HG03378 (cell line): ENCODE measurements around the gene CTSH.
A peak's percentile ranks its signal among the peaks of the same experiment; 100 is the strongest.
"Not testable (repeated sequence)": the region's sequence is repeated elsewhere in the genome, so short reads cannot be mapped to it uniquely, and the experiment has no call there.

Source experiments
- ATAC-seq: cut with Tn5 transposase; IDR thresholded peaks from one replicate; pipeline ENCODE4 v1.9.1; 2021; ENCODE audit warnings: mild to moderate bottlenecking, moderate library complexity; ENCODE audit not compliant: unreplicated experiment

The CTSH gene

DNA sequence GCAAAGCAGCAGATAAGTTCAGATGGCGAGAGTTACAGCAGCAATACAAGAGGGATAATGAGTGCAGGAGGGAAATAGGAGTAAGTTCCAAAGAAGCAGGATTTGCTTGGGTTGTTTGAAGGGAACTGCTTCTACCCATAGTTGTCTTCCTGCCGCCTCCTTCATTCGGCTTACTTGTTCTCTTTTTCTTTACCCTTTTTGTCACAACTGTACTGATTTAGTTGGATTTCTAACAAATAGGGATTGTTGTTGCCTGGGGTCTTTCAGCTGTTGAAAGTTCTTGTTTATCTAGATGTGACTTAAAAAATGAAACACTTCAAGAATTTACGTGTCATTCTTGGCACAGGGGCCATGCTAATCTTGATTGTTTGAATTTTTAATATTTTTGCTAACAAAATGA is 46.3 kb downstream of the CTSH start:
- ATAC-seq, result no peak

DNA sequence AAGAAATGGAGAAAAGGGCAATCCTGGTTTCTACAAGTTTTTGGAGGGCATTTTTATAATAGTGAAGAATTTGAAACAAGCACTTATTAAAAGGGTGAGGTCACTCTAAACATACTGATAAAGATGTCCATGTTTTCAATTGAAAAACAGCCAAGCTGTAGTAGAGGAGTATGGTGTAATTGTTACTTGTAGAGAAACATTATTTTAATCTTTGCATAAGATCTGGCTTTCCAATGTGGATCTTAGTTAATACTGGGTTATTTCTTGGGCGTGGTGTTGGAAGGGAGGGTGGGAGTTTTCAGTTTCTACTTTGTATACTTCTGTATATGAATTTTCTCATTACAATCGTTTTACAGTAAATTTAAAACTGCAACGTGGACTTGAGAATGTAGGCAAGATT is 49.4 kb downstream of the CTSH start:
- no peak for ATAC-seq

DNA sequence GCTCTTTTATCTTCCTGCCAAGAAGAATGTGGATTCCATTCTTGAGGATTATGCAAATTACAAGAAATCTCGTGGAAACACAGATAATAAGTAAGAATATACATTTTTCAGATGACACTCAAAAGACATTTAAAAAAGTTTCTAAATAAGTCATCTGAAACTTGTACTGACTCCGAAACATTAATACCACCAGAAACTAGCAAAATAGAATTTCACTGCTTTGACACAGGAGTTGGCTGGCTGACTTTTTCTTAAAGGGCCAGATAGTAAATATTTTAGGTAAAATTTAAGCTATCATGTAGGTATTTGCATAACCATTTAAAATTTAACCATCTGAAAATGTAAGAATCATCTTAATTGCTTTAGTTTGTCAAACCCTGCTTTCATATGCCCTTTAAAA is 51.3 kb downstream of the CTSH start:
- no peak for ATAC-seq

DNA sequence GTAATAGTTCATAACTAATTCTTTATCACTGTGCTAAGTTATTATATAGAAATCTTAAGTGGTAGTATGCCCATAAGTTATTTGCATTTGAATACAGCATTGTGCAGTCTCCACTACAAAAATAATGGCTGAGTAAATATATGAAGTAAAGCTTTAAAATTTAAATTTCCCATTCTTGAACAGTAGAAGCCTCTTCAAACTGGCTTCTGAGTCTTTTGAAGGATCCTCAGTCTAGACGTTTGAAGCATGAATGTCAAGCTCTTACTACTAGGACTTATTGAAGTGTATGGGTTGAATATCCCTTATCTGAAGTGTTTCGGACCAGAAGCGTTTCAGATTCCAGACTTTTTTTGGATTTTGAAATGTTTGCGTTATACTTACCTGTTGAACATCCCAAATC is 55.8 kb downstream of the CTSH start:
- no peak for ATAC-seq

DNA sequence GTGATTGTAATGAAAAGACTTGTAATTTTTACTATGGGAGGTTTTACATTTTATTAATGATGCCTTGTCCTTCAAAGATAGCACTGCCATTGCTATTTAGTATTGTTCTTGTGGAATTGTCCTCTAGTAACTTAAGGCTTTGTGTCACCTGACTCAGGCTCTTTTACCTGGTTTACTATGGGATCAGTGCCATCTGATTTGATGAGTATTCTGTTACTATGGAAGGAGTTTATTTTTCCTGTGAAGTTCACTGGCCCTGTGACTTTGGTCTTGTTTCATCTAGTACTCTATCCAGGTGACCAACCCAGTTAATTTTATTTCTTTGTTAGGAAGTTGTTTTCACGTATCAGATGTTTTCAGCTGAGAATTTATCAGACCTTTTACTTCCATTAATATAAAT is 63.2 kb downstream of the CTSH start:
- no peak for ATAC-seq

DNA sequence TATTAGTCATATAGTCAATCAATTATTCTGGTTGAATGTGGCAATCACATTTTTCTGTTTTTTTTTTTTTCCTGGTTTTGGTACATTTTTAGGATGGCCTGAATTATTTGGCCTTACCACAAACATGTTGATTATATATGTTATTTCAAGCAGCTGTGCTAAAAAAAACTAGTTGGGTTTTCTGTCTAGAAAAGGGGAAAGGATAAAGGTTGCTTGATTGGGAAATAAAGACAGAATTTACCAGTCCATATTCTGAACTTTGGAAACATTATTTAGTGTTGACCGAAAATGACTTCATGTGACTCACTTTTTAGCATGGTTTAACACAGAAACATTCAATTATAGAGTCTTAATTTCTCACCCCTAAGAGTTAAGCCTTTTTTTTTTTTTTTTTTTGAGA is 64.0 kb downstream of the CTSH start:
- ATAC-seq, result no peak

DNA sequence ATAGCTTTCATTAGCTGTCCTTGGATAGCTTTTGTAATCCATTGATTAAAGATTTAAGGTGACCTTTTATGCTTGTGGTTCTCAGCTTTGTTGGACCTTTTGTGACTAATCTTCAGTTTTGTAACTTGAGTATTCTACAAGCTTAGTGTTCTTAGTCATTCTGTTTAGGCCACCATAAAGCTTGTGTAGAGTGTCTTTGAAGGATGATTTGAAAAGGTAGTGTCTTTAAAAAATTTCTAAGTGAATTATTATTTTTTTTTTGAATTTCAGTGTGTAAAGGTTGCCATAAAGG is 64.7 kb downstream of the CTSH start:
- ATAC-seq, result no peak

DNA sequence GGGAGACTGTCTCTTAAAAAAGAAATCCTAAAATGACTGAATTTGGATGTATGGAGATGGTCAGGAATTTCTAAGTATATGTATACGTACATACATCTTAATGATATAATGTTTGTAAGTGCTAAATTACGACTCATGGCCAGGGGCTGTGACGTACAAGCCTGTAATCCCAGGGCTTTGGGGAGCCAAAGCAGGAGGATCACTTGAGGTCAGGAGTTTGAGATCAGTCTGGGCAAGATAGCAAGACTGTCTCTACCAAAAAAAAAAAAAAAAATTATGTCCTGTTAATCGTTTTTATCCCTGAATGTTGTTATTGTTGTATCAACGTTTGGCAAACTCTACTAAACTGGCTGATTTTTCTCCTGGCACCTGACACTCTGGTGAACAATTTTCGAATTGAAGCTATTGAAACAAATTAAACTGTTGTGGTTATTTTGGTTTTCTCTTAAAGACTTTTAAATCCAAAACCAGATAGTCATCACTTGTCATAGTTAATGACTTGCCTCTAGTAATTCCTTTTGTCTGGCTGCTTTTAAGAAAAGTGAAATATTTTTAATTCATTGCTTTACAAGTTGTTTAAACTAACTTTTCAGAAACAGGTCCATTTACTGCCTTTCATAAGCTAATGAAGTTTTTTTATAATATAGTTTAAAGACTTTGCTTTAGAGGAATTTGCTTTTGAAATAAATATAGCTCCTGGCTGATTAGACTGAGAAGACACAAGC is 65.2 kb downstream of the CTSH start:
- ATAC-seq, result no peak

DNA sequence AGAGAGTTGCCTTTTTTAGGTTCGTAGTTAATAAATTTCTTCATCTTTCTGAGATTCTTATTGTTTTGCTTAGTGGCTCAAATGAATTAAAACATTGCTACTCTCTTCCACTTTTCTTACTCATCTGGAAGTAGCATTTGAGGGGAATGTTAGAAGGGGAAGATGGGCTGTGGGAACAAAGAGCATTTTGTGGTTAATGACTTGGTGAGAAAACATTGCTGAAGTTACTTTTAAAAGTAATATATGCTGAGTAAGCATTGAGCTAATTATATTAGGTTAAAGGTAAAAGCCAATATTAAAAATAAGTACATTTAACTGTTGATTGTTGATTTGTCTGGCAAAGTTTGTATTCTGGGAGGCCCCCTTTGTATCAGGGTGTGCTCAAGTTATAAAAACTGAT is 66.5 kb downstream of the CTSH start:
- ATAC-seq, result no peak

DNA sequence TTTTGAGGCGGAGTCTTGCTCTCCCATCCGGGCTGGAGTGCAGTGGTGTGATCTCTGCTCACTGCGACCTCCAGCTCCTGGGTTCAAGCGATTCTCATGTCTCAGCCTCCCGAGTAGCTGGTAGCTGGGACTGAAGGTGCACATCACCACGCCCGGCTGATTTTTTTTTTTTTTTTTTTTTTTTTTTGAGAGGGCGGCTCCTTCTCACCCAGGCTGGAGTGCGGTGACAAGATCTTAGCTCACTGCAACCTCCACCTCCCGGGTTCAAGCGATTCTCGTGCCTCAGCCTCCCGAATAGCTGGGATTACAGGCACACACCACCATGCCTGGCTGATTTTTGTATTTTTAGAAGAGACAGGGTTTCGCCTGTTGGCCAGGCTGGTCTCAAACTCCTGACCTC is 67.9 kb downstream of the CTSH start:
- not testable (repeated sequence) for ATAC-seq

DNA sequence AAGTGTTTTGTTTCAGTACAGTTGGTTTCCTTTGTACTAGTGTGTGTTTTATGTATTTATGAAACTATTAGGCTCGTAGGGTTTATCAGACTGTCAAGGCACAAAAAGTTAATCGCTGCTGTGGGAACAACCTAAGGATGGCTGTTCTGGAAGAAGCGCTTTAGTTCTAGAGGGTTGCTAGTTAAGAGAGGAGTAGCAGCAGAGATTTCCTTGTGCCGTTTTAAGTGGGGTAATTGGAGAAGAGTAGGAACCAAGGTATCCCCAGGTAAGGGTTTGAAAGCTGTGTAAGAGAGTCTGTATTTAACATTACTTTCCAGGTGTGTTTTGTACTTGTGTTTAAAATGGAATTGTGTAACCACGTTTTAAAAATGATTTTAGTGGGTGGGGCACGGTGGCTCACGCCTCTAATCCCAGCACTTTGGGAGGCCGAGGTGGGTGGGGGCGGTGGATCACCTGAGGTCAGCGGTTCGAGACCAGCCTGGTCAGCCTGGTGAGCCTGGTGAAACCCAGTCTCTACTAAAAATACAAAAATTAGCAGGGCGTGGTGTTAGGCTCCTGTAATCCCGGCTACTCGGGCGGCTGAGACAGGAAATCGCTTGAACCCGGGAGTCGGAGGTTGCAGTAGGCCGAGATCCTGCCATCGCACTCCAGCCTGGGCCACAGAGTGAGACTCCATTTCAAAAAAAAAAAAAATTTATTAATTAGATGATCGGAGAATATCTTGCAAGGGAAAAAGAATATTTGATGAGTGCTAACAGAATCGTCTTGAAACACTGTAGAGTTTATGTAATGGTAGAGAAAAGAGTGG is 69.5 kb downstream of the CTSH start:
- ATAC-seq, result no peak

DNA sequence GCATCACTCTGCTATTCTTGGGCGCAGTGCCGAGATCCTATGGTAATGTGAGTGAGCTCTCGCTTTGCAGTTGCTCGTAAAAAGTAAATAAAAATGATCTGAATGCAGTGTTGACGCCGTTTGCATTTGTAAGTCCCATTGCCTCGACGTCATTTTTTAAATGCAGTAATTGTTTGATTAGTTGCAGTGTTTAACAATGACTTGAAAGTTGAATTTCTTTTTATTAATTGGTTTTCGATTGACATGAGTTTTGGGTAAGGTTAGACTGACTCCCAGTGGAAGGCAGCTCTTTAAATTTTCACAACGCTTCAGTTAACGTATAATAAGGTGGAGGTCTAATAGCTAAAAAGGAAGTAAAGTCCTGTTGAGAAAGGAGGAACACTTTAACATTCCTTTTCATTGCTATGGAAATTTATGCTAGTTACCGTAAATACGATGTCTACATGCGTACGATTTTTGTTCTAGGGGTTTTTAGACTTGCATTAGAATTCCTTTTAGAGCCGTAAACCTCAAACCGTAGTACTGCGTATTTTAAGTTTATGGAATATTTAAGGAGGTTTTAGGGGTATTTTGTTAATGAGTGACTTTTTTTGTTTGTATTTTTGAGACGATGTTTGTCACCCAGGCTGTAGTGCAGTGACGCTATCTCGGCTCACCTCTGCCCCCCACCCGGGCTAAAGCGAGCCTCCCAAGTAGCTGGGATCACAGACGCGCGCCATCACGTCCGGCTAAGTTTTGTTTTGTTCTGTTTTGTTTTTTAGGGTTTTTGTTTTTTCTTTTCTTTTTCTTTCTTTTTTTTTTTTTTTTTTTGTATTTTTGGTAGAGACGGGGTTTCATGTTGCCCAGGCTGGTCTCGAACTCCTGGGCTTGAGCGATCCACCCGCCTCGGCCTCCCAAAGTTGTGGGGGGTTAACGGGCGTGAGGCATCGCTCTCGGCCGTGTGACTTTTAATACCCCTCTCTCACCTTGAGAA is 70.8 kb downstream of the CTSH start:
- ATAC-seq, result peak; percentile 11

DNA sequence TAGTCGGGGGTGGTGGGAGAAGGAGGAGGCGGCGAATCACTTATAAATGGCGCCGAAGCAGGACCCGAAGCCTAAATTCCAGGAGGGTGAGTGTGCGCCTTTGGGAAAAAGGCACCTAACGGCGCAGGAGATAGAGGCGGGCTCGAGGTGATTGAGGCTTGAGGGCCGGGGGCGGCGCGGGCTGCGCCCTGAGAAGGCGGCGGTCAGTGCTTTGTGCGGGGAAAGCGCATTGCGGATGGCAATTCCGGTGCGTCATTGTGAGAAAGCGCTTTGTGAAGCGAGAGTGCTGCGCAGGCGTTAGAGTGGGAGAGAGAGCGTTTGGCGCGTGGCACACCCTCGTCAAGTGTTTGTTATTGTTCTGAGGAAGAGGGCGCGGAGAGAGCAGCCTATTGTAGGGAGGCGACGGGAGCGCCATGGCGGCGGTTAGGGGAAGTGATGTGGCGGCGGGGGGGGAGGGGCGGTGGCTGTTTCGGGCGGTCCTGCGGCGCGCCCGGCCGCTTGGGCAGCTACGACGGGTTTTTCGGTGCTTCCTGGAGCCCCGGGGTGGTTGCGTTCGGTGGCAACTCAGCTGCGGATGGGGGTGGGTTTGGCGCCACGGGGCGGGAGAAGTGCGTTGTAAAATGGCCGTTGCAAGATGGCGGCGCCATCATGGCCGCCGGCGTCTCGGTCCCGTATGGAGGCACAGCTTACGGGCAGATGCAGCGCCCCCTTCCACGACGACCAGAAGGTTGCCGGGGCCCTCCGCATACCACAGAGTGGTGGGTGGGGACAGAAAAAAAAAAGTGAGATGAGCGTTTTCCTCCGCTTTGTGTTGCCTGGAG is 71.7 kb downstream of the CTSH start:
- peak; percentile 65 for ATAC-seq

DNA sequence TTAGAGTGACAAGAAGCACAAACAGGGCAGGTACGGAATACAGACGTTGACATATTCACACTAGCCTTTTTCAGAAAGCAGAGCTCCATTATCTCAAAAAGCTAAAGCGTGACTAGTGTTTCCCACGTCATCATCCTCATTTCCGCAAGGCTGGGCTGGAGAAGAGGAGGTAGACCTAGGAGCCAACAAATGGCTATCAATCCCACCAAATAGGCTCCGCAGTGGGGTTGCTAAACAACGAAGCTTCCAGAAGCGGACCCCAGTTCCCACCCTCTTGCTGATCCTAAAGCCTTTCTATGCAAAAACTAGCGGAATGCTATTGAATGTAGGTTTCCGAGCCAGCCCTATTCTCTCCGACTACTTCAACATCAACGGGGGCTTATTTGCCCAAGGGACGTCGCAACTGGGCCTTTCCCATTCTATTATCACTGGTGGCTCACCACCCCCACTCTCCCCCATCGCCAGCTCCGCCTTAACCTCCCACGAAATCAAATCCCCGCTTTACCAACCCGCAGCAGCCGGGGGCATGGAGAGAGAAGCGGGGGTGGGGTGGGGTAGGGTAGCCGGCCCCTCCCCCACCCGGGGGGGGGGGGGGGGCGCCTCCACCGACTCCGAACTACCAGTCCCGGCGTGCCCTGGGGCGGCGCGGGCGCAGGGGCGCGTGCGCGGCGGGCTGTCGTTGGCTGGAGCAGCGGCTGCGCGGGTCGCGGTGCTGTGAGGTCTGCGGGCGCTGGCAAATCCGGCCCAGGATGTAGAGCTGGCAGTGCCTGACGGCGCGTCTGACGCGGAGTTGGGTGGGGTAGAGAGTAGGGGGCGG is 72.5 kb downstream of the CTSH start, which contains the start of gene MORF4L1:
Gene MORF4L1 (plus strand): TSS at position 736 of the 817 bp plus-strand sequence. CDS start 128 bp downstream, outside the sequence.
- peak; percentile 47 for ATAC-seq

DNA sequence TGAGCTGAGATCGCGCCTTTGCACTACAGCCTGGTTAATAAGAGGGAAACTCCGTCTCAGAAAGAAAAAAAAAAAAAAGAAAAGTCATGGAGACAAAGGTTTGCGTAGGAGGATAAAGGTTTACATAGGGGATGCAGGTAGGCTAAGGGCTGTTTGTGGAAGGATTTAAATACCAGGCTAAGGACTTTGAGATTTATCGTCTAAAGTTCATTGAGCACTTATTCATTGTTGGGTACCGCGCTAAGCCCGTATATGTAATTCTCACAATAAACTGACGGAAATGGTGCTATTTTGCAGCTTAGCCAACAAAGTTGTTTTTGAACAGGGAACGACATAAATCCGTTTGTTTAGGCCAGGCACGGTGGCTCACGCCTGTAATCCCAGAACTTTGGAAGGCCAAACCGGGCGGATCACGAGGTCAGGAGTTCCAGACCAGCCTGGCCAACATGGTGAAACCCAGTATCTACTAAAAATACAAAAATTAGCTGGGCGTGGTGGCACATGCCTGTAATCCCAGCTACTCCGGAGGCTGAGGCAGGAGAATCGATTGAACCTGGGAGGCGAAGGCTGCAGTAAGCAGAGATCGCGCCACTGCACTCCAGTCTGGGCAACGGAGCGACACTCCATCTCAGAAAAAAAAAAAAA is 73.2 kb downstream of the CTSH start:
- ATAC-seq, result not testable (repeated sequence)
